Panc1 (cell line): ENCODE measurements around the gene PRR5L. TPM values are rescaled to one million over a fixed set of nuclear protein-coding genes. Genes with fewer than 3 reads are reported as not detected.

Experiments used
- ATAC-seq: fragments of 200-7000 bp; cut with Tn5 transposase; 2 replicates; pipeline ENCODE4 v1.9.1; 2020; ENCODE audit warnings: mild to moderate bottlenecking, moderate library complexity
- BruUV-seq: library from RNA; stranded (reverse); fragments of 400-500 nt; replicated peaks from 2 replicates; lab custom pipeline; 2021; lab: Mats Ljungman, UMichigan
- CTCF ChIA-PET: fragments of 300-600 bp; sonication (Branson Sonifier 250); formaldehyde crosslinking; loops from one replicate; lab custom pipeline; 2022; ENCODE audit warnings: antibody characterized with exemption; lab: Charles Lee
- POLR2A ChIA-PET: fragments of 300-600 bp; sonication (Branson Sonifier 250); formaldehyde crosslinking; loops from one replicate; lab custom pipeline; 2022; ENCODE audit warnings: antibody characterized with exemption; lab: Charles Lee
- DNase-seq: peaks from one replicate; pipeline ENCODE4 v3.0.0-alpha.2; 2010; ENCODE audit warnings: low read depth, low spot score
- H3K27ac ChIP-seq: 2 replicates; pipeline ENCODE4 v1.5.1; 2011; ENCODE audit warnings: mild to moderate bottlenecking, low read length, inconsistent platforms
- H3K27me3 ChIP-seq: fragments of 200-500 bp; sonication (Bioruptor generic); 2 replicates; pipeline ENCODE4 v1.6.0; 2014; ENCODE audit warnings: low read length, inconsistent platforms; ENCODE audit not compliant: control insufficient read depth, insufficient read depth
- H3K36me3 ChIP-seq: fragments of 200-500 bp; sonication (Bioruptor generic); 2 replicates; pipeline ENCODE4 v1.5.1; 2014; ENCODE audit warnings: inconsistent platforms, mild to moderate bottlenecking, low read length, moderate library complexity; ENCODE audit not compliant: control insufficient read depth, insufficient read depth
- H3K4me1 ChIP-seq: 2 replicates; pipeline ENCODE4 v1.5.1; 2011; ENCODE audit warnings: inconsistent platforms, mild to moderate bottlenecking, low read length, moderate library complexity; ENCODE audit not compliant: control insufficient read depth, insufficient read depth
- H3K4me3 ChIP-seq, 2 experiments: 2 replicates each; pipeline ENCODE4 v1.5.1; 2011 to 2012; ENCODE audit warnings: low read depth in 2 of 2, low read length in 2 of 2, mild to moderate bottlenecking in 2 of 2, inconsistent platforms in 1 of 2, moderate library complexity in 1 of 2
- H3K9me3 ChIP-seq: fragments of 200-500 bp; sonication (Bioruptor generic); 2 replicates; pipeline ENCODE4 v1.5.1; 2014; ENCODE audit warnings: low read depth, mild to moderate bottlenecking, inconsistent platforms, low read length, moderate library complexity; ENCODE audit not compliant: control insufficient read depth, insufficient read depth
- CTCF ChIP-seq: fragments of 450-650 bp; IDR thresholded peaks from 2 replicates; pipeline ENCODE4 v1.5.1; 2017; ENCODE audit warnings: mild to moderate bottlenecking
- POLR2AphosphoS5 ChIP-seq: IDR thresholded peaks from 2 replicates; pipeline ENCODE4 v1.6.1; 2012; ENCODE audit warnings: mild to moderate bottlenecking, low read depth, low read length, moderate library complexity
- REST ChIP-seq, 2 experiments: IDR thresholded peaks; 2 replicates each; pipeline ENCODE4 v1.6.1; 2011 to 2012; ENCODE audit warnings: low read depth in 2 of 2, control low read depth in 1 of 2, low read length in 1 of 2, mild to moderate bottlenecking in 1 of 2, moderate library complexity in 1 of 2; ENCODE audit not compliant: insufficient read depth in 1 of 2
- SIN3A ChIP-seq: IDR thresholded peaks from 2 replicates; pipeline ENCODE4 v1.6.1; 2012; ENCODE audit warnings: low read depth, mild to moderate bottlenecking, low read length, moderate library complexity, borderline replicate concordance; ENCODE audit not compliant: insufficient read depth
- TCF7L2 ChIP-seq: IDR thresholded peaks from 2 replicates; pipeline ENCODE4 v1.6.1; 2011; ENCODE audit warnings: mild to moderate bottlenecking, low read depth, low read length, inconsistent platforms
- in situ Hi-C: cut with HindIII; loops from 2 replicates; pipeline ENCODE4 v1.10.0; 2016; ENCODE audit warnings: low sequenced_read_pairs, low pct_unique_long_range_greater_than_20kb
- intact Hi-C: fragments of 100-400 bp; cut with micrococcal nuclease; formaldehyde crosslinking; loops from one replicate; pipeline ENCODE4 v1.10.0; 2022; ENCODE audit not compliant: unreplicated experiment
- total RNA-seq: library from RNA; stranded (reverse); gene quantifications from one replicate; pipeline ENCODE4 v1.2.1, GENCODE V29; 2021; ENCODE audit not compliant: unreplicated experiment

PRR5L gene
- total RNA-seq, 1 experiment from 2014 or later: 0.36 TPM

DNA sequence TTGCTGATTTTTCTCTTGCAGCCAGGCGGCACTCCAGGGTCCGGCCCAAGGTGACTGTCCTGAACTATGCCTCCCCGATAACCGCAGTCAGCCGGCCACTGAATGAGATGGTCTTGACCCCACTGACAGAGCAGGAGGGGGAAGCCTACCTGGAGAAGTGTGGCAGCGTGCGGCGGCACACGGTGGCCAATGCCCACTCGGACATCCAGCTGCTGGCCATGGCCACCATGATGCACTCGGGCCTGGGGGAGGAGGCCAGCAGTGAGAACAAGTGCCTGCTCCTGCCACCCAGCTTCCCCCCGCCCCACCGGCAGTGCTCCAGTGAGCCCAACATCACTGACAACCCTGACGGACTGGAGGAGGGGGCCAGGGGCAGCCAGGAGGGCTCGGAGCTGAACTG lies 166.2 kb downstream of the PRR5L start:
- no peak for ATAC-seq
- H3K4me3 ChIP-seq: no peak overlapping the region
- ChIA-PET POLR2A (no interaction called here), CTCF (no interaction called here)
- no TSS peak for BruUV-seq
- intact Hi-C loops (no loop called here), in situ Hi-C loops (no loop called here)
- no peak for TF ChIP-seq SIN3A
- no peak for TF ChIP-seq POLR2AphosphoS5
- no peak for TF ChIP-seq CTCF
- TF ChIP-seq TCF7L2: no peak
- TF ChIP-seq REST (IDR thresholded peaks at IDR 0.05; ENCODE audit: insufficient read depth in 1 of 2, low read depth in 2 of 2, low read length in 1 of 2): no peak
- H3K9me3 ChIP-seq: no peaks in the 10 kb centered on the region
- no peak for DNase-seq
- no peak overlapping the region for H3K27ac ChIP-seq
- H3K36me3 ChIP-seq: no peaks in the 10 kb centered on the region
- peaks cover 2% of the 10 kb centered on the region; the same call in 1 of the 2 replicates for H3K27me3 ChIP-seq
- no peaks in the 10 kb centered on the region for H3K4me1 ChIP-seq

GRCh38 chr11:36463781-36464180 lies 167.7 kb downstream of the PRR5L start:
- Histone ChIP-seq H3K27ac (no peak overlapping the region), H3K4me3 (no peak overlapping the region), H3K27me3 (peaks cover 2% of the 10 kb centered on the region), H3K36me3 (no peaks in the 10 kb centered on the region), H3K4me1 (no peaks in the 10 kb centered on the region), H3K9me3 (no peaks in the 10 kb centered on the region)
- BruUV-seq: no TSS peak
- no peak for DNase-seq
- in situ Hi-C loops (no loop called here), intact Hi-C loops (no loop called here)
- CTCF ChIA-PET: no interaction called here
- POLR2A ChIA-PET: no interaction called here
- ATAC-seq: no peak
- TF ChIP-seq REST (IDR thresholded peaks at IDR 0.05; ENCODE audit: insufficient read depth in 1 of 2, low read depth in 2 of 2, low read length in 1 of 2) (no peak), CTCF (no peak), SIN3A (no peak), POLR2AphosphoS5 (no peak), TCF7L2 (no peak)
